Gastrocnemius medialis (tissue), 4 donors: ENCODE measurements around the gene HOXD10. TPM values are rescaled to one million over a fixed set of nuclear protein-coding genes. Genes with fewer than 3 reads are reported as not detected.

ENCODE experiments used
- ATAC-seq, 2 donors: fragments of 150-250 bp; one replicate each; pipeline ENCODE4 v1.9.1; 2016
- DNase-seq, 2 donors: peaks; one replicate each; pipeline ENCODE4 v3.0.0-alpha.2; 2019
- H3K27ac ChIP-seq, 4 donors: fragments of 200-600 bp; sonication (generic); 1 replicate in 1 of 4; 2 replicates in 3 of 4; pipeline ENCODE4 v1.5.1; 2016 to 2018; ENCODE audit warnings: mild to moderate bottlenecking in 2 of 4, moderate library complexity in 1 of 4
- H3K27me3 ChIP-seq, 3 donors: fragments of 200-600 bp; sonication (generic) in 2 of 3; 1 replicate in 1 of 3; 2 replicates in 2 of 3; pipeline versions ENCODE4 v1.5.1 to v1.6.0; 2016 to 2019; ENCODE audit warnings: mild to moderate bottlenecking in 1 of 3, moderate library complexity in 1 of 3
- H3K36me3 ChIP-seq, 2 donors: fragments of 200-600 bp; sonication (generic) in 1 of 2; one replicate each; pipeline ENCODE4 v1.5.1; 2017 to 2018
- H3K4me1 ChIP-seq, 2 donors: fragments of 200-600 bp; sonication (generic) in 1 of 2; one replicate each; pipeline ENCODE4 v1.5.1; 2016 to 2017; ENCODE audit warnings: mild to moderate bottlenecking in 2 of 2
- H3K4me3 ChIP-seq, 4 donors: fragments of 200-600 bp; sonication (generic) in 3 of 4; 1 replicate in 1 of 4; 2 replicates in 3 of 4; pipeline ENCODE4 v1.5.1; 2016 to 2019; ENCODE audit warnings: mild to moderate bottlenecking in 2 of 4
- H3K9me3 ChIP-seq, 3 donors: fragments of 200-600 bp; sonication (generic) in 2 of 3; 1 replicate in 1 of 3; 2 replicates in 2 of 3; pipeline ENCODE4 v1.5.1; 2016 to 2019
- POLR2A ChIP-seq, 2 donors: fragments of 450-650 bp; IDR thresholded peaks; one replicate each; pipeline ENCODE4 v1.6.1; 2017; ENCODE audit warnings: antibody characterized with exemption in 2 of 2, mild to moderate bottlenecking in 2 of 2, moderate library complexity in 2 of 2
- in situ Hi-C, 4 donors: fragments of 200-750 bp; cut with MboI; loops; one replicate each; pipeline versions ENCODE4 v1.15.0 to v1.8.0; 2017; ENCODE audit warnings: low sequenced_read_pairs in 4 of 4
- intact Hi-C: fragments of 100-400 bp; cut with DNase I; formaldehyde crosslinking; loops from one replicate; pipeline ENCODE4 v1.15.1; 2023; ENCODE audit warnings: low total_unique reads
- total RNA-seq, 4 donors: library from RNA; depleted of rRNA; stranded (reverse); fragments of >200 nt; gene quantifications; one replicate each; pipeline versions ENCODE4 v1.1.0 to v1.2.3, GENCODE V29; 2016
- TF ChIP-seq, protein P1 (sequence below), 5 experiments: fragments of 450-650 bp in 3 of 5; fragments of 200-600 bp in 2 of 5; sonication (generic) in 2 of 5; IDR thresholded peaks in 4 of 5; conservative IDR thresholded peaks in 1 of 5; 1 replicate in 4 of 5; 2 replicates in 1 of 5; pipeline ENCODE4 v1.5.1; 2016 to 2019; ENCODE audit warnings: antibody characterized with exemption in 5 of 5, mild to moderate bottlenecking in 3 of 5, moderate library complexity in 3 of 5

Gene HOXD10
- total RNA-seq, 4 donors from 2014 or later, result 0.15 TPM; not detected in 3

DNA sequence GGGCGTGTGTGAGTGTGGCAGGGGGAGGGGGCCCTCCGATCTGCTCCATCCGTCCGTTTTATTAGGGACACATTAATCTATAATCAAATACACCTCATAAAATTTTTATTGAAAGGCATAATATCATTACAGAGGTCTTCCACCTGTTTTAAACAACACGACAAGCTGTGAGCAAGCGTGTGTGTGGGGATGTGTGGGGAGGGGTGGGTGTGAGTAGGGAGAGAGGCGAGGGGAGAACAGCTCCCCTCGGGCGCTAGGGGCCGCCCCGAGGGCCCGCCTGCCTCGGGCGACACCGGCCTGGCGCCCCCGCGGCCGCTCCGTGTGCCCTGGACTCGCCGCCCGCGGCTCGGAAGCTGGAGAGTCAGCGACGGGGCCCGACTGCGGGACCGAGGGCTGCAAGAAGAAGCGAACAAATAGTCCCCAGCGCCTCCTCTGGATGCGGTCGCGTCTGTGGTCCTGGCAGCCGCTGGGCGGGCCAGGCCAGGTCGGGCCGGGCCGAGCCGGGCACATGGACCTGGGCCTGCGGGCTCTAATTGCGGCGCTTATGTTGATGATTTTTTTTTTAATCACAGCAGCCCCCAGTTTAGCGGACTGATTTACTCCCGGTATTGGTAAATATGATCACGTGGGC lies 5.6 kb downstream of the HOXD10 start:
- Histone ChIP-seq H3K4me1 (peaks cover 9 to 14% of the 10 kb centered on the region in 2 donors), H3K27ac (peak overlapping the region; percentile 32 to 84 (median 66)), H3K4me3 (peak overlapping the region; percentile 60 to 73 (median 70)), H3K36me3 (no peaks in the 10 kb centered on the region), H3K27me3 (peaks cover 61 to 81% (median 77%) of the 10 kb centered on the region in 3 donors), H3K9me3 (no peaks in the 10 kb centered on the region)
- DNase-seq, result no peak
- intact Hi-C loops, result loop anchor here (10.0 kb wide), 1 partner anchor 1023 kb away; no protein-coding TSS in a partner anchor
- TF ChIP-seq, protein P1, sequence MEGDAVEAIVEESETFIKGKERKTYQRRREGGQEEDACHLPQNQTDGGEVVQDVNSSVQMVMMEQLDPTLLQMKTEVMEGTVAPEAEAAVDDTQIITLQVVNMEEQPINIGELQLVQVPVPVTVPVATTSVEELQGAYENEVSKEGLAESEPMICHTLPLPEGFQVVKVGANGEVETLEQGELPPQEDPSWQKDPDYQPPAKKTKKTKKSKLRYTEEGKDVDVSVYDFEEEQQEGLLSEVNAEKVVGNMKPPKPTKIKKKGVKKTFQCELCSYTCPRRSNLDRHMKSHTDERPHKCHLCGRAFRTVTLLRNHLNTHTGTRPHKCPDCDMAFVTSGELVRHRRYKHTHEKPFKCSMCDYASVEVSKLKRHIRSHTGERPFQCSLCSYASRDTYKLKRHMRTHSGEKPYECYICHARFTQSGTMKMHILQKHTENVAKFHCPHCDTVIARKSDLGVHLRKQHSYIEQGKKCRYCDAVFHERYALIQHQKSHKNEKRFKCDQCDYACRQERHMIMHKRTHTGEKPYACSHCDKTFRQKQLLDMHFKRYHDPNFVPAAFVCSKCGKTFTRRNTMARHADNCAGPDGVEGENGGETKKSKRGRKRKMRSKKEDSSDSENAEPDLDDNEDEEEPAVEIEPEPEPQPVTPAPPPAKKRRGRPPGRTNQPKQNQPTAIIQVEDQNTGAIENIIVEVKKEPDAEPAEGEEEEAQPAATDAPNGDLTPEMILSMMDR (IDR thresholded peaks at IDR 0.05 in 4 of 5, conservative IDR thresholded peaks at IDR 0.05 in 1 of 5), result no peak
- no peak for TF ChIP-seq POLR2A (IDR thresholded peaks at IDR 0.05)
- ATAC-seq, result peak; percentile 18 to 50
- in situ Hi-C loops, result loop anchor here in 3 of 4 donors (10.0 to 25.0 kb wide), 2 partner anchors 513 to 690 kb away; no protein-coding TSS in a partner anchor

DNA sequence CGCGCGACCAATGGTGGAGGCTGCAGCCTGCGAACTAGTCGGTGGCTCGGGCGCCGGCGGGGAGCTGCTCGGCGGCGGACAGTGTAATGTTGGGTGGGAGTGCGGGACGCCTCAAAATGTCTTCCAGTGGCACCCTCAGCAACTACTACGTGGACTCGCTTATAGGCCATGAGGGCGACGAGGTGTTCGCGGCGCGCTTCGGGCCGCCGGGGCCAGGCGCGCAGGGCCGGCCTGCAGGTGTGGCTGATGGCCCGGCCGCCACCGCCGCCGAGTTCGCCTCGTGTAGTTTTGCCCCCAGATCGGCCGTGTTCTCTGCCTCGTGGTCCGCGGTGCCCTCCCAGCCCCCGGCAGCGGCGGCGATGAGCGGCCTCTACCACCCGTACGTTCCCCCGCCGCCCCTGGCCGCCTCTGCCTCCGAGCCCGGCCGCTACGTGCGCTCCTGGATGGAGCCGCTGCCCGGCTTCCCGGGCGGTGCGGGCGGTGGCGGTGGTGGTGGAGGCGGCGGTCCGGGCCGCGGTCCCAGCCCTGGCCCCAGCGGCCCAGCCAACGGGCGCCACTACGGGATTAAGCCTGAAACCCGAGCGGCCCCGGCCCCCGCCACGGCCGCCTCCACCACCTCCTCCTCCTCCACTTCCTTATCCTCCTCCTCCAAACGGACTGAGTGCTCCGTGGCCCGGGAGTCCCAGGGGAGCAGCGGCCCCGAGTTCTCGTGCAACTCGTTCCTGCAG lies 6.3 kb downstream of the HOXD10 start, which contains the start of gene HOXD9:
HOXD9 (plus strand) TSS at position 37 of the 728 bp plus-strand sequence; CDS start at position 87, 50 bp downstream.
- ATAC-seq (peak; percentile 76 to 90), DNase-seq (peak; percentile 53 to 60)

DNA sequence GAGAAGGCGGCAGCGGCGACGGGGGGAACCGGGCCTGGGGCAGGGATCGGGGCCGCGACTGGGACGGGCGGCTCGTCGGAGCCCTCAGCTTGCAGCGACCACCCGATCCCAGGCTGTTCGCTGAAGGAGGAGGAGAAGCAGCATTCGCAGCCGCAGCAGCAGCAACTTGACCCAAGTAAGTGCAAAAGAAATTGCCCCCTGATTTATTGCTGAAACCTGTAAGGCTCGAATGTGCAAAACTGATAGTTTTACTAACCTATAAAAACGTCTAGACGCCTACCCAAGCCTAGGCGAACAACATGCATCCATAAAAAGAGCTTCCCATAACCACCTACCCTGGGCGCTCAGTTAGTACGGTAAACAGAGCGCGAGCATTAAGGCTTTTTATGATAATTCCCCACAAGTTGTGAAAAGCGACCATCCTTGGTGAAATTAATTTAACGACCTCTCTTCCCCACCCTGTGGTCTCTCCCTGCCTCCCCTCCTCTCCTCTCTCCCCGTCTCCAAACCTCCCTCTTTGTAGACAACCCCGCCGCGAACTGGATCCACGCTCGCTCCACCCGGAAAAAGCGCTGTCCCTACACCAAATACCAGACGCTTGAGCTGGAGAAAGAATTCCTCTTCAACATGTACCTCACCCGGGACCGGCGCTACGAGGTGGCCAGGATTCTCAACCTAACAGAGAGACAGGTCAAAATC lies 7.0 kb downstream of the HOXD10 start:
- Histone ChIP-seq H3K27me3 (peaks cover 47 to 81% (median 71%) of the 10 kb centered on the region in 3 donors), H3K27ac (peak overlapping the region in 2 of 4 donors; percentile 75 to 84), H3K4me1 (peaks cover 9 to 14% of the 10 kb centered on the region in 2 donors), H3K9me3 (no peaks in the 10 kb centered on the region), H3K36me3 (no peaks in the 10 kb centered on the region), H3K4me3 (peak overlapping the region; percentile 60 to 73 (median 70))
- TF ChIP-seq, protein P1 (IDR thresholded peaks at IDR 0.05 in 4 of 5, conservative IDR thresholded peaks at IDR 0.05 in 1 of 5), result no peak
- TF ChIP-seq POLR2A (IDR thresholded peaks at IDR 0.05), result no peak
- no peak for ATAC-seq
- intact Hi-C loops (loop anchor here (10.0 kb wide), 1 partner anchor 1021 kb away; no protein-coding TSS in a partner anchor), in situ Hi-C loops (loop anchor here in 3 of 4 donors (10.0 to 25.0 kb wide), 2 partner anchors 511 to 689 kb away; no protein-coding TSS in a partner anchor)
- no peak for DNase-seq

More for the DNA sequence above, 6.3 kb downstream of the HOXD10 start, which contains the start of gene HOXD9:
- in situ Hi-C loops (loop anchor here in 3 of 4 donors (10.0 to 25.0 kb wide), 2 partner anchors 512 to 689 kb away; no protein-coding TSS in a partner anchor), intact Hi-C loops (loop anchor here (10.0 kb wide), 1 partner anchor 1022 kb away; no protein-coding TSS in a partner anchor)
- H3K27ac ChIP-seq, result peak within 1 kb of the TSS; percentile 32 to 84 (median 66)
- peaks cover 54 to 81% (median 71%) of the 10 kb centered on the region in 3 donors for H3K27me3 ChIP-seq
- no peaks in the 10 kb centered on the region for H3K36me3 ChIP-seq
- peak in 1 of 2 donors; percentile 47 for TF ChIP-seq POLR2A (IDR thresholded peaks at IDR 0.05)
- TF ChIP-seq, protein P1 (IDR thresholded peaks at IDR 0.05 in 4 of 5, conservative IDR thresholded peaks at IDR 0.05 in 1 of 5), result no peak
- peaks cover 9 to 14% of the 10 kb centered on the region in 2 donors for H3K4me1 ChIP-seq
- H3K4me3 ChIP-seq, result peak within 1 kb of the TSS; percentile 60 to 73 (median 70)
- no peaks in the 10 kb centered on the region for H3K9me3 ChIP-seq
